ENCODE data around the gene OBP2B.

DNA sequence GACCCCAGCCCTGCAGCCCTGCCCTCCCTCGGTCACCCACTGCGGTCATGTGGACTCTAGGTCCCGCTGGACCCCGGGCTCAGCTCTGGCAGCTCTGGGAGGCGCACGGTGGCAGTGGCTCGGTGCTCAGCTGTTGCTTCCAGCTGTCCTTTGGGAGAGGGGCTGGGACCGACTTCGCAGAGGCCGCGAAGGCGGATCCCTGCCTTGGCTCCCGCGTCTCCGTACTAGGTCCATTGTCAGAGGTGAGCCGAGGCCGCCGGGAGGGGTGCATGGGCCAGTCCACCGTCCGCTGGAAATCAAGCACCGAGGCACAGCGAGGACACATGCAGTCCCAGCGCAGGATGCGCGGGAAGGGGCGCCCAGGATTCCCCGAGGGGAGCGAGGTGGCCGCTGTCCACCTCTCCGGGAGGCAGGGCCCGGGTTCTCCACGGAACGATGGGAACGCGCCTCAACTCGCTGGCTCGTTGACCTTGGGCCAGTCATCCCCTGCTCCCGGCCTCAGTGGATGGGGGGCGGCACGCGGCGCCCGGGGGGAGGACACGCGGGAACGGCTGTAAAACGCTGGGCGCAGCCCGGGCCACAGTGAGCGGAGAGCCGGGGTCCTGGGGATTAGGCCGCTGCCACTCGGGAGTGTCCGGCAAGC is 46.1 kb downstream of the OBP2B start:
- TF ChIP-seq, protein P1, sequence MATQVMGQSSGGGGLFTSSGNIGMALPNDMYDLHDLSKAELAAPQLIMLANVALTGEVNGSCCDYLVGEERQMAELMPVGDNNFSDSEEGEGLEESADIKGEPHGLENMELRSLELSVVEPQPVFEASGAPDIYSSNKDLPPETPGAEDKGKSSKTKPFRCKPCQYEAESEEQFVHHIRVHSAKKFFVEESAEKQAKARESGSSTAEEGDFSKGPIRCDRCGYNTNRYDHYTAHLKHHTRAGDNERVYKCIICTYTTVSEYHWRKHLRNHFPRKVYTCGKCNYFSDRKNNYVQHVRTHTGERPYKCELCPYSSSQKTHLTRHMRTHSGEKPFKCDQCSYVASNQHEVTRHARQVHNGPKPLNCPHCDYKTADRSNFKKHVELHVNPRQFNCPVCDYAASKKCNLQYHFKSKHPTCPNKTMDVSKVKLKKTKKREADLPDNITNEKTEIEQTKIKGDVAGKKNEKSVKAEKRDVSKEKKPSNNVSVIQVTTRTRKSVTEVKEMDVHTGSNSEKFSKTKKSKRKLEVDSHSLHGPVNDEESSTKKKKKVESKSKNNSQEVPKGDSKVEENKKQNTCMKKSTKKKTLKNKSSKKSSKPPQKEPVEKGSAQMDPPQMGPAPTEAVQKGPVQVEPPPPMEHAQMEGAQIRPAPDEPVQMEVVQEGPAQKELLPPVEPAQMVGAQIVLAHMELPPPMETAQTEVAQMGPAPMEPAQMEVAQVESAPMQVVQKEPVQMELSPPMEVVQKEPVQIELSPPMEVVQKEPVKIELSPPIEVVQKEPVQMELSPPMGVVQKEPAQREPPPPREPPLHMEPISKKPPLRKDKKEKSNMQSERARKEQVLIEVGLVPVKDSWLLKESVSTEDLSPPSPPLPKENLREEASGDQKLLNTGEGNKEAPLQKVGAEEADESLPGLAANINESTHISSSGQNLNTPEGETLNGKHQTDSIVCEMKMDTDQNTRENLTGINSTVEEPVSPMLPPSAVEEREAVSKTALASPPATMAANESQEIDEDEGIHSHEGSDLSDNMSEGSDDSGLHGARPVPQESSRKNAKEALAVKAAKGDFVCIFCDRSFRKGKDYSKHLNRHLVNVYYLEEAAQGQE (IDR thresholded peaks at IDR 0.05; ENCODE audit: borderline replicate concordance) = no peak
- TF ChIP-seq, protein P2, sequence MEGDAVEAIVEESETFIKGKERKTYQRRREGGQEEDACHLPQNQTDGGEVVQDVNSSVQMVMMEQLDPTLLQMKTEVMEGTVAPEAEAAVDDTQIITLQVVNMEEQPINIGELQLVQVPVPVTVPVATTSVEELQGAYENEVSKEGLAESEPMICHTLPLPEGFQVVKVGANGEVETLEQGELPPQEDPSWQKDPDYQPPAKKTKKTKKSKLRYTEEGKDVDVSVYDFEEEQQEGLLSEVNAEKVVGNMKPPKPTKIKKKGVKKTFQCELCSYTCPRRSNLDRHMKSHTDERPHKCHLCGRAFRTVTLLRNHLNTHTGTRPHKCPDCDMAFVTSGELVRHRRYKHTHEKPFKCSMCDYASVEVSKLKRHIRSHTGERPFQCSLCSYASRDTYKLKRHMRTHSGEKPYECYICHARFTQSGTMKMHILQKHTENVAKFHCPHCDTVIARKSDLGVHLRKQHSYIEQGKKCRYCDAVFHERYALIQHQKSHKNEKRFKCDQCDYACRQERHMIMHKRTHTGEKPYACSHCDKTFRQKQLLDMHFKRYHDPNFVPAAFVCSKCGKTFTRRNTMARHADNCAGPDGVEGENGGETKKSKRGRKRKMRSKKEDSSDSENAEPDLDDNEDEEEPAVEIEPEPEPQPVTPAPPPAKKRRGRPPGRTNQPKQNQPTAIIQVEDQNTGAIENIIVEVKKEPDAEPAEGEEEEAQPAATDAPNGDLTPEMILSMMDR (IDR thresholded peaks at IDR 0.05; ENCODE audit: poor library complexity, severe bottlenecking) = no peak
- no peak for TF ChIP-seq POLR2AphosphoS5 (IDR thresholded peaks at IDR 0.05)
- TF ChIP-seq EP300 (conservative IDR thresholded peaks at IDR 0.05; ENCODE audit: poor library complexity, severe bottlenecking) = no peak
- TF ChIP-seq RAD21 (conservative IDR thresholded peaks at IDR 0.05) = no peak
- no peak for TF ChIP-seq MXI1 (conservative IDR thresholded peaks at IDR 0.05; ENCODE audit: poor library complexity, severe bottlenecking)

All from neural cell (in vitro differentiated cells).